SH-SY5Y (cell line): ENCODE data around the gene GSTA4.

Experiments
- GATA2 ChIP-seq: IDR thresholded peaks from 2 replicates; pipeline ENCODE4 v1.6.1; 2011; ENCODE audit warnings: mild to moderate bottlenecking, low read depth, low read length
- GATA3 ChIP-seq: IDR thresholded peaks from 2 replicates; pipeline ENCODE4 v1.6.1; 2011; ENCODE audit warnings: low read depth, mild to moderate bottlenecking, low read length, moderate library complexity

DNA sequence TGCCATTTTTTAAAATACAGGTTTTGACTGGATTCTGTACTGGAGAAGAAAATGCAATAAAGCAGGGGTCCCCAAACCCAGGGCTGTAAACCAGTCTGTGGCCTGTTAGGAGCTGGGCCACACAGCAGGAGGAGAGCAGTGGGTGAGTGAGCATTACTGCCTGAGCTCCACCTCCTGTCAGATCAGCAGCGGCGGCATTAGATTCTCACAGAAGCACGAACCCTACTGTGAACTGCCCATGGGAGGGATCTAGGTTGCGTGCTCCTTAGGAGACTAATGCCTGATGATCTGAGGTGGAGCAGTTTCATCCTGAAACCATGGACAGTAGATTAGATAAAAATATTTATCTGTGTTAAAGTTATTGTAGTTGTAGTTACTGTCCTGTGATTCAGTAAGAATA lies 49.0 kb upstream of the GSTA4 start:
- TF ChIP-seq GATA2 (no peak), GATA3 (no peak)
